C4-2B (cell line): ENCODE data around the gene ICE1.

Experiments used
- ZFX ChIP-seq: fragments of 450-650 bp; IDR thresholded peaks from 2 replicates; pipeline ENCODE4 v1.6.1; 2017
- TF ChIP-seq, protein P1 (sequence below): fragments of 450-650 bp; conservative IDR thresholded peaks from 2 replicates; pipeline ENCODE4 v1.5.1; 2017; ENCODE audit warnings: mild to moderate bottlenecking

- TF ChIP-seq, protein P1, sequence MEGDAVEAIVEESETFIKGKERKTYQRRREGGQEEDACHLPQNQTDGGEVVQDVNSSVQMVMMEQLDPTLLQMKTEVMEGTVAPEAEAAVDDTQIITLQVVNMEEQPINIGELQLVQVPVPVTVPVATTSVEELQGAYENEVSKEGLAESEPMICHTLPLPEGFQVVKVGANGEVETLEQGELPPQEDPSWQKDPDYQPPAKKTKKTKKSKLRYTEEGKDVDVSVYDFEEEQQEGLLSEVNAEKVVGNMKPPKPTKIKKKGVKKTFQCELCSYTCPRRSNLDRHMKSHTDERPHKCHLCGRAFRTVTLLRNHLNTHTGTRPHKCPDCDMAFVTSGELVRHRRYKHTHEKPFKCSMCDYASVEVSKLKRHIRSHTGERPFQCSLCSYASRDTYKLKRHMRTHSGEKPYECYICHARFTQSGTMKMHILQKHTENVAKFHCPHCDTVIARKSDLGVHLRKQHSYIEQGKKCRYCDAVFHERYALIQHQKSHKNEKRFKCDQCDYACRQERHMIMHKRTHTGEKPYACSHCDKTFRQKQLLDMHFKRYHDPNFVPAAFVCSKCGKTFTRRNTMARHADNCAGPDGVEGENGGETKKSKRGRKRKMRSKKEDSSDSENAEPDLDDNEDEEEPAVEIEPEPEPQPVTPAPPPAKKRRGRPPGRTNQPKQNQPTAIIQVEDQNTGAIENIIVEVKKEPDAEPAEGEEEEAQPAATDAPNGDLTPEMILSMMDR, result no peak
- no peak for TF ChIP-seq ZFX
Measured at GRCh38 chr5:5430136-5430535, 7.7 kb downstream of the ICE1 start.
